DND-41 (cell line): ENCODE data around the gene IGFL1.
"Not testable (repeated sequence)": the region's sequence is repeated elsewhere in the genome, so short reads cannot be mapped to it uniquely, and the experiment has no call there.

Experiments used
- ATAC-seq: fragments of 200-7000 bp; cut with Tn5 transposase; 3 replicates; pipeline ENCODE4 v1.9.1; 2021; ENCODE audit warnings: low read depth; ENCODE audit not compliant: insufficient read depth
- DNase-seq: peaks from one replicate; pipeline ENCODE4 v3.0.0-alpha.2; 2020
- H2AFZ ChIP-seq: 2 replicates; pipeline ENCODE4 v1.6.0; 2012; ENCODE audit warnings: low read depth, low read length
- H3K27ac ChIP-seq: 2 replicates; pipeline ENCODE4 v1.5.1; 2012; ENCODE audit warnings: low read length, inconsistent platforms
- H3K27me3 ChIP-seq: fragments of 200-600 bp; sonication (generic); 2 replicates; pipeline ENCODE4 v1.6.0; 2012; ENCODE audit warnings: low read length, mild to moderate bottlenecking, inconsistent platforms; ENCODE audit not compliant: insufficient read depth, poor library complexity
- H3K36me3 ChIP-seq: 2 replicates; pipeline ENCODE4 v1.5.1; 2012; ENCODE audit warnings: low read length, inconsistent platforms; ENCODE audit not compliant: insufficient read depth
- H3K4me1 ChIP-seq: 2 replicates; pipeline ENCODE4 v1.5.1; 2012; ENCODE audit warnings: mild to moderate bottlenecking, low read length; ENCODE audit not compliant: insufficient read depth
- H3K4me2 ChIP-seq: 2 replicates; pipeline ENCODE4 v1.6.0; 2012; ENCODE audit warnings: mild to moderate bottlenecking, moderate library complexity, low read length, inconsistent platforms; ENCODE audit not compliant: insufficient read depth
- H3K4me3 ChIP-seq, 2 experiments: fragments of 200-600 bp in 1 of 2; shearing (Covaris generic) in 1 of 2; 2 replicates each; pipeline ENCODE4 v1.5.1; 2012 to 2016; ENCODE audit warnings: inconsistent platforms in 2 of 2, low read length in 2 of 2, mild to moderate bottlenecking in 2 of 2, low read depth in 1 of 2, moderate library complexity in 1 of 2
- H3K79me2 ChIP-seq: 2 replicates; pipeline ENCODE4 v1.6.0; 2012; ENCODE audit warnings: low read length, inconsistent platforms; ENCODE audit not compliant: insufficient read depth
- H3K9ac ChIP-seq: 2 replicates; pipeline ENCODE4 v1.6.0; 2012; ENCODE audit warnings: low read depth, mild to moderate bottlenecking, inconsistent platforms, low read length, moderate library complexity
- H3K9me3 ChIP-seq: 2 replicates; pipeline ENCODE4 v1.5.1; 2012; ENCODE audit warnings: low read length, moderate library complexity, mild to moderate bottlenecking, inconsistent platforms; ENCODE audit not compliant: insufficient read depth, severe bottlenecking
- H4K20me1 ChIP-seq: 2 replicates; pipeline ENCODE4 v1.6.0; 2012; ENCODE audit warnings: low read length; ENCODE audit not compliant: insufficient read depth
- EZH2 ChIP-seq: IDR thresholded peaks from 3 replicates; pipeline ENCODE4 v1.6.1; 2012; ENCODE audit warnings: borderline replicate concordance, low read depth, mild to moderate bottlenecking, moderate library complexity, low read length, inconsistent platforms; ENCODE audit not compliant: severe bottlenecking
- TF ChIP-seq, protein P1 (sequence below): IDR thresholded peaks from 2 replicates; pipeline ENCODE4 v1.5.1; 2012; ENCODE audit warnings: borderline replicate concordance, low read length, moderate library complexity, mild to moderate bottlenecking; ENCODE audit not compliant: poor library complexity, severe bottlenecking; ENCODE audit errors: extremely low read depth

Gene IGFL1

DNA sequence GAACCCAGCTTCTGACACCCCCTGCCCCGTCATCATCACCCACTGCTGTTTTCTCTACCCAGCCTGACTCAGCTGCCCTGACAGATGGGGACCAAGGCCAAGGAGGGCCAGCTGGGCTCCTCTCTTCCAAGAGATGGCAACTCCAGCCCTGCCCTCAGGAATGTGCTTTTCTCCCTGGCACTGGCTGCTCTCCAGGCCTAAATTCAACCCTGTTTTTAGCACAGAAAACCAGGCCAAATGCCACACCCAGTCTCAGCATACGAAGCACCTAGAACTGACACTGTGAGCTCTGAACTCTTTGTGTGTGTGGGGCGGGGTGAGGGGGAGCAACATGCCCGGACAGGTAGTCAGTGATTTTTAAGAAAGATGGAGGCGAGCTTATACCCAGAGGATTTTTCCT, 23.4 kb upstream of the IGFL1 start:
- DNase-seq: no peak
- H3K27me3 ChIP-seq: peaks cover 4% of the 10 kb centered on the region

DNA sequence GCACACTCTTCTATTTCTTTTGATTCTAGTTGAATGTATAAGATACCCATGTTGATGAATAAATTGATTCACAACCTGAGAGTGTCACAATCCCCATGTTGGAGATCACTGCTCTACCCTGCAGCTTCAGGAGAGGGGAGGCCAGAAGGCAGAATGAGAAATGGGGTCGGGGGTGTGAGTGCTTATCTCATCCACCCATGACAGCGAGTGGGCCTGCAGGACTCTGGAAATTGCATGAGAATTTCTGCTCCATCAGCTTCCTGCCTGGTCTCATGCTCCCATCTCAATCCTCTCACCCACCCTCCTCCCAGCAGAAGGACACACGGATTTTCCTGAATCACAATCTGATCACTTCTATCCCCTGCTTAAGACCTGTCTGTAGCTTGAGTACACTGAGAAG, 22.9 kb upstream of the IGFL1 start:
- no peaks in the 10 kb centered on the region for H3K4me1 ChIP-seq
- H3K9ac ChIP-seq: no peak overlapping the region
- H4K20me1 ChIP-seq: 0 out of 2 replicates have a peak, but pooled peaks cover 3% of the 10 kb centered on the region
- no peak overlapping the region for H3K27ac ChIP-seq
- no peak overlapping the region for H2AFZ ChIP-seq
- no peak overlapping the region for H3K4me2 ChIP-seq
- DNase-seq: no peak
- H3K79me2 ChIP-seq: no peaks in the 10 kb centered on the region
- H3K27me3 ChIP-seq: peaks cover 4% of the 10 kb centered on the region
- no peak for TF ChIP-seq EZH2
- TF ChIP-seq, protein P1, sequence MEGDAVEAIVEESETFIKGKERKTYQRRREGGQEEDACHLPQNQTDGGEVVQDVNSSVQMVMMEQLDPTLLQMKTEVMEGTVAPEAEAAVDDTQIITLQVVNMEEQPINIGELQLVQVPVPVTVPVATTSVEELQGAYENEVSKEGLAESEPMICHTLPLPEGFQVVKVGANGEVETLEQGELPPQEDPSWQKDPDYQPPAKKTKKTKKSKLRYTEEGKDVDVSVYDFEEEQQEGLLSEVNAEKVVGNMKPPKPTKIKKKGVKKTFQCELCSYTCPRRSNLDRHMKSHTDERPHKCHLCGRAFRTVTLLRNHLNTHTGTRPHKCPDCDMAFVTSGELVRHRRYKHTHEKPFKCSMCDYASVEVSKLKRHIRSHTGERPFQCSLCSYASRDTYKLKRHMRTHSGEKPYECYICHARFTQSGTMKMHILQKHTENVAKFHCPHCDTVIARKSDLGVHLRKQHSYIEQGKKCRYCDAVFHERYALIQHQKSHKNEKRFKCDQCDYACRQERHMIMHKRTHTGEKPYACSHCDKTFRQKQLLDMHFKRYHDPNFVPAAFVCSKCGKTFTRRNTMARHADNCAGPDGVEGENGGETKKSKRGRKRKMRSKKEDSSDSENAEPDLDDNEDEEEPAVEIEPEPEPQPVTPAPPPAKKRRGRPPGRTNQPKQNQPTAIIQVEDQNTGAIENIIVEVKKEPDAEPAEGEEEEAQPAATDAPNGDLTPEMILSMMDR: no peak
- ATAC-seq: no peak
- H3K36me3 ChIP-seq: no peaks in the 10 kb centered on the region
- H3K4me3 ChIP-seq: no peak overlapping the region
- no peaks in the 10 kb centered on the region for H3K9me3 ChIP-seq

More for the DNA sequence above, 23.4 kb upstream of the IGFL1 start:
- TF ChIP-seq EZH2: no peak
- TF ChIP-seq, protein P1: no peak
- H3K4me1 ChIP-seq: no peaks in the 10 kb centered on the region
- no peak overlapping the region for H3K27ac ChIP-seq
- H3K79me2 ChIP-seq: no peaks in the 10 kb centered on the region
- ATAC-seq: no peak
- no peak overlapping the region for H2AFZ ChIP-seq
- H3K4me3 ChIP-seq: no peak overlapping the region
- H3K9ac ChIP-seq: no peak overlapping the region
- 0 out of 2 replicates have a peak, but pooled peaks cover 3% of the 10 kb centered on the region for H4K20me1 ChIP-seq
- no peaks in the 10 kb centered on the region for H3K36me3 ChIP-seq
- no peak overlapping the region for H3K4me2 ChIP-seq
- no peaks in the 10 kb centered on the region for H3K9me3 ChIP-seq

DNA sequence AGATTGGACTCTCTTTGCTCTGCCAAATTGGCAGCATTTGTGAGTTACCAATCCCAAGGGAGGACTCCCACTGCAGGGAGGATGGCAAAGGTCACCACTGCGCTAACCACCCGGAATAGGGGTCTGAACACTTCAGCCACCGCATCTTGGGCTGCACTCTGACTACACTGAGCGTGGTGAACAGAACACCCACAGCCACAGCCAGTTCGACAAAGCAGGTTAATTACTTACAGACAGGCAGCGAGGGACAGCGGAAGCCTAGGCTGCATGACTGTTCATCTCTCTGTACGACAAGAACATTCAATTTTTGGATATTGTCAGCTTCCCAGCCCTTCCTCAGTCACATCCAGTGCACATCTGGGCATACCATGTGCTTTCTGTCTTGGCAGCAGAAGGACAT, 21.7 kb upstream of the IGFL1 start:
- H3K9ac ChIP-seq, ATAC-seq, H3K27ac ChIP-seq, H3K27me3 ChIP-seq, H3K4me1 ChIP-seq, H3K4me3 ChIP-seq, H3K36me3 ChIP-seq, H4K20me1 ChIP-seq, H3K79me2 ChIP-seq, H3K9me3 ChIP-seq, H3K4me2 ChIP-seq, DNase-seq, H2AFZ ChIP-seq: not testable (repeated sequence)

DNA sequence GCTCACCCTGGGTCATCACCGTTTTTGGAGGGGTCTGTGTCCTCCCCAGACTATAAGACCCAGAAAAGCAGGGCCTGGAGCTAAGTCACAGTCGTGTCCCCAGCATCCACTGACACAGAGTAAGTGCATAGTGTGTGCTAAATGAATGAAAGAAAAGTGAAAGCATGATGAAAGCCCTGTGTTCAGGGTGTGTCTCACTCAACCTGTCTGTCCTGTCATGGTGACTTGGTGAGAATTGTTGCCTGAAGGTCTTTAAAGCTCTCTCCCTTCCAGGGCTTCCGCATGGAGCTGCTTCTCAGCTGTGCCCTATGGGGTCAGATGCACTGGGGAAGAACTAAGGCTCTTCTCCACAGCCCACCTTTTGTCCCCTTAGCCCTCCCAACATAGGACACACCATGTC, 20.5 kb upstream of the IGFL1 start:
- Histone ChIP-seq H3K27me3 (peaks cover 4% of the 10 kb centered on the region), H3K4me3 (no peak overlapping the region), H3K79me2 (no peaks in the 10 kb centered on the region), H3K9me3 (no peaks in the 10 kb centered on the region), H3K4me1 (no peaks in the 10 kb centered on the region), H3K27ac (no peak overlapping the region), H3K9ac (no peak overlapping the region), H2AFZ (no peak overlapping the region), H3K36me3 (no peaks in the 10 kb centered on the region), H4K20me1 (0 out of 2 replicates have a peak, but pooled peaks cover 3% of the 10 kb centered on the region), H3K4me2 (no peak overlapping the region)
- DNase-seq (no peak), ATAC-seq (no peak)
- TF ChIP-seq EZH2: no peak
- TF ChIP-seq, protein P1: no peak
